AG10803 (cell line): ENCODE measurements around the gene TNP2.

ENCODE experiments used
- DNase-seq: peaks from one replicate; pipeline ENCODE4 v3.0.0; 2010; ENCODE audit warnings: low read depth
- H3K4me3 ChIP-seq: 2 replicates; pipeline ENCODE4 v1.5.1; 2011; ENCODE audit warnings: mild to moderate bottlenecking, low read length, control low read depth
- TF ChIP-seq, protein P1 (sequence below): conservative IDR thresholded peaks from 2 replicates; pipeline ENCODE4 v1.5.1; 2011; ENCODE audit warnings: mild to moderate bottlenecking, low read length, control low read depth, inconsistent platforms

TNP2 gene

GRCh38 chr16:11312718-11313492, 43.8 kb upstream of the TNP2 start:
- H3K4me3 ChIP-seq: no peak overlapping the region
- peak; percentile 77 for DNase-seq
- TF ChIP-seq, protein P1, sequence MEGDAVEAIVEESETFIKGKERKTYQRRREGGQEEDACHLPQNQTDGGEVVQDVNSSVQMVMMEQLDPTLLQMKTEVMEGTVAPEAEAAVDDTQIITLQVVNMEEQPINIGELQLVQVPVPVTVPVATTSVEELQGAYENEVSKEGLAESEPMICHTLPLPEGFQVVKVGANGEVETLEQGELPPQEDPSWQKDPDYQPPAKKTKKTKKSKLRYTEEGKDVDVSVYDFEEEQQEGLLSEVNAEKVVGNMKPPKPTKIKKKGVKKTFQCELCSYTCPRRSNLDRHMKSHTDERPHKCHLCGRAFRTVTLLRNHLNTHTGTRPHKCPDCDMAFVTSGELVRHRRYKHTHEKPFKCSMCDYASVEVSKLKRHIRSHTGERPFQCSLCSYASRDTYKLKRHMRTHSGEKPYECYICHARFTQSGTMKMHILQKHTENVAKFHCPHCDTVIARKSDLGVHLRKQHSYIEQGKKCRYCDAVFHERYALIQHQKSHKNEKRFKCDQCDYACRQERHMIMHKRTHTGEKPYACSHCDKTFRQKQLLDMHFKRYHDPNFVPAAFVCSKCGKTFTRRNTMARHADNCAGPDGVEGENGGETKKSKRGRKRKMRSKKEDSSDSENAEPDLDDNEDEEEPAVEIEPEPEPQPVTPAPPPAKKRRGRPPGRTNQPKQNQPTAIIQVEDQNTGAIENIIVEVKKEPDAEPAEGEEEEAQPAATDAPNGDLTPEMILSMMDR: no peak

GRCh38 chr16:11310997-11311561, 42.0 kb upstream of the TNP2 start:
- no peak for DNase-seq
- H3K4me3 ChIP-seq: no peak overlapping the region
- TF ChIP-seq, protein P1: no peak

DNA sequence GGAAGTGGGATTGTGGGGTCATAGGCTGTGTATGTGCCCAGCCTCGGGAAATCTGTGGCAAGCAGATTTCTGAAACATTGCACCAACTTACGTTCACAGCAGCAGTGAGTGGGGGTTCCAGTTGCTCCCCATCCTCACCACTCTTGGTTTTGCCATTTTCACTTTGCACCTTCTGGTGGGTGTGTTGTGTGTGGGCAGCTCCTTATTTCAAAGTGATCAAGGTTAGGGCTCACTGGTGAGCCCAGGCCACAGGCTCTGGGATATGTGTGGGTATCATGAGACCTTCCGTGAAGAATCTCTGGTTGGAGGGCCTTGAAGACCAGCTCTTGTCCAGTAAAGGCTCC, 41.5 kb upstream of the TNP2 start:
- DNase-seq: no peak
- H3K4me3 ChIP-seq: no peak overlapping the region
- TF ChIP-seq, protein P1: no peak

DNA sequence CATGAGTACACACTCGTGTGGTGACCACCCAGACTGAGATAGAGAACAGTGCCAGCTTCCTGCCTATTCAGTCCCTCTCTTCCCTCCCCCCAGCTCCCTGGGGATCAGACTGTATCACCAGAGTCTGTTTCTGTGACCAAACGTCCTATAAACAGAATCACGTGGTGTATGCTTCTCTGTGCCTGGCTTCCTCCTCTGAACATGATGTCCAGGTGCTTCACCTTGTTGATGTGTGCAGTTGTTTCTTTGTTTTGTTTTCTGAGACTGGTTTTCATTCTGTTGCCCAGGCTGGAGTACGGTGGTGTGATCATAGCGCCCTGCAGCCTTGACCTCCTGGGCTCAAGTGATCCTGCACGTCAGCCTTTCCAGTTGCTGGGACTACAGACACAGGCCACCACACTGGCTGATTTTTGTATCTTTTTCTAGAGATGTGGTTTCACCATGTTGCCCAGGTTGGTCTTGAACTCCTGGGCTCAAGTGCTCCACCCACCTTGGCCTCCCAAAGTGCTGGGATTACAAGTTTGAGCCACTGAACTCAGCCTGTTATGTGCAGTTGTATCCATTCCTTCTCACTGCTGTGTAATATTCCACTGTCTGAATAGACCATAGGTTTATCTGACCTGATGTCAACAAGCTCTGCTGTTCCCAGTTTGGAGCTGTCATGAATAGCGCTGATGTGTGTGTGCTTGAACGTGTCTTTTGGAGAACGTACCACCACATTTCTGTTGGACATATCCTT, 40.9 kb upstream of the TNP2 start:
- no peak for DNase-seq
- H3K4me3 ChIP-seq: no peak overlapping the region

GRCh38 chr16:11308493-11309283, 39.6 kb upstream of the TNP2 start:
- TF ChIP-seq, protein P1: no peak
- DNase-seq: no peak
- no peak overlapping the region for H3K4me3 ChIP-seq

More for the DNA sequence above, 40.9 kb upstream of the TNP2 start:
- TF ChIP-seq, protein P1: no peak

DNA sequence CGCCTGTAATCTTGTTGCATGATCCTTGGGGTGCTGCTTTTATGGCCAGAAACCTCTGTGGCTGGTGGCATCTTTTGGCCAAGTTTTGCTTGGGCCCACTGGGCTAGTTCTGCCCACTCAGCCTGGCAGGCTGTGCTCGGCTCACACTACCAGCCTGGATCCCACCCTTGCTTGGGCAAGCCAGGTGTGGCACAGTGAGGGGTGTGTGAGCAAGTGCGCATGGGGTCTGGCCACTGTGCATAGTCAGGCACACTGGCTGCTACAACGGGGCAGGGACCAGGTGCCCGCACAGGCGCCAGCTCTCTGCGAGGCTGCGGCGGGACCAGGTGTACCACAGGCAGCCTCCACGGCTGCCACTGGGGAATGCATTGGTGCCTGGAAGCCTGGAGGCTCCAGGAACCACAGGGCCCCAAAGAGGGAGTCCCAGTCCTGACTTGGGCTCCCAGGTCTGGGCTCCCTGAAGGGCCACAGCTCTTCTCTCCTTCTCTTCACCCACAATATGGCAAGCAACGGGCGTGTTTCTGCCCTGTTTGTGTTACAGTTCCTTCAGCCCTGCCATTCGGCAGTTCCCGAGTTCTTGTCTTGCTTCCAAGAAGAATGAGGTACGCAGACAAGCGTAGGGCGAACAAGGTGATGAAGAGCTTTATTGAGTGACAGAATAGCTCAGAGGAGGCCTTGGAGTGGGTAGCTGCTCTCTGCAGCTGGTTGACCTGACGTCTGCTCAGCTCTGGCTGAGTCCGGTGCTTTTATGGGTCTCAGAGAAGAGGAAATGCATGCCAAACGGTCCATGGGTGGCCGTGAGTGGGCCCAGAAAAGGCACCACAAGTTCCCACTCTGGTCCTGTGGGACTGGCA, 38.7 kb upstream of the TNP2 start:
- DNase-seq: no peak
- TF ChIP-seq, protein P1: no peak
- H3K4me3 ChIP-seq: no peak overlapping the region
